SH-SY5Y (cell line): ENCODE measurements around the gene SF1.

Experiments
- GATA2 ChIP-seq: IDR thresholded peaks from 2 replicates; pipeline ENCODE4 v1.6.1; 2011; ENCODE audit warnings: mild to moderate bottlenecking, low read depth, low read length
- GATA3 ChIP-seq: IDR thresholded peaks from 2 replicates; pipeline ENCODE4 v1.6.1; 2011; ENCODE audit warnings: low read depth, mild to moderate bottlenecking, low read length, moderate library complexity

DNA sequence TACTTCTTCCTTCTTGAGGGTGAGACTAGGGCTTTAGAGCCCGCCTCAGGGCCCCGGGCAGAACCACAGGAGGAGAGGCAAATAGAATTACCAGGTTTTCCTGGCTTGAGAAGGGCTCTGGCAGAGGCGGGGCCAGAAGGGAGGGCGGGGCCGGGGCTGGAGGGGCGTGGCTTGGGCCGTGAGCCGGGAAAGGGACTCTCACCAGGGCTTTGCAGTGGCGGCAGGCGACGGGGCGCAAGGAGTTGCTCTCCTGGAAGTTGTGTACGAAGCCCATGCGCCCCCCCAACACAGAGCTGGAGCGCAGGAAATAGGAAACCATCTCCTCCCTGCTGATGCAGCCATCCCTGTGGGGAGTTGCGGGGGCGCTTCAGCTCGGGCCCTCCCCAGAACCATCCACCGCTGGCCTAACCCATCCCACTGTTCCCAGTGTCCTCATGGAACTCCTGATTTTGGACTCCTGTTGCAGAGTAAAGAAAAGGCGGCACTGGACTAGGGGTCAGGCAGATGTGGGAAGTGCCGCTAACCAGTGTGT lies 48.4 kb downstream of the SF1 start:
- no peak for TF ChIP-seq GATA2
- TF ChIP-seq GATA3 = no peak
